ENCODE data around the gene CRISPLD2. TPM values are rescaled to one million over a fixed set of nuclear protein-coding genes. Genes with fewer than 3 reads are reported as not detected.

The CRISPLD2 gene
- total RNA-seq, 3 donors from 2014 or later: 94.7 to 386 (median 216) TPM

DNA sequence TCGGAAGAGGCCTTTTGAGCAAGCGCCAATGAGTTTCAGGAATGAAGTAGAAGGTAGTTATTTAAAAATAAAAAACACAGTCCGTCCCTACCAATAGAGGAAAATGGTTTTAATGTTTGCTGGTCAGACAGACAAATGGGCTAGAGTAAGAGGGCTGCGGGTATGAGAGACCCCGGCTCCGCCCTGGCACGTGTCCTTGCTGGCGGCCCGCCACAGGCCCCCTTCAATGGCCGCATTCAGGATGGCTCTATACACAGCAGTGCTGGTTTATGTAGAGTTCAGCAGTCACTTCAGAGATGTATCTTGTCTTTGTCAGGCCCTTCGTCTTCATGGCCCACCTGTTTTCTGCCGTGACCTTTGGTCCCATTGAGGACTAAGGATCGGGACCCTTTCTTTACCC is 87.3 kb downstream of the CRISPLD2 start:
- Histone ChIP-seq H3K4me3 (no peak overlapping the region), H3K9me3 (no peaks in the 10 kb centered on the region), H3K27me3 (no peaks in the 10 kb centered on the region), H3K4me1 (peaks cover 0 to 5% of the 10 kb centered on the region in 2 donors), H3K27ac (peak overlapping the region; percentile 50 to 80), H3K36me3 (no peaks in the 10 kb centered on the region)
- intact Hi-C loops (cut with DNase I; ENCODE audit: low total_unique reads): no loop called here
- DNase-seq (ENCODE audit: low spot score in 2 of 2): no peak
- TF ChIP-seq, protein P1, sequence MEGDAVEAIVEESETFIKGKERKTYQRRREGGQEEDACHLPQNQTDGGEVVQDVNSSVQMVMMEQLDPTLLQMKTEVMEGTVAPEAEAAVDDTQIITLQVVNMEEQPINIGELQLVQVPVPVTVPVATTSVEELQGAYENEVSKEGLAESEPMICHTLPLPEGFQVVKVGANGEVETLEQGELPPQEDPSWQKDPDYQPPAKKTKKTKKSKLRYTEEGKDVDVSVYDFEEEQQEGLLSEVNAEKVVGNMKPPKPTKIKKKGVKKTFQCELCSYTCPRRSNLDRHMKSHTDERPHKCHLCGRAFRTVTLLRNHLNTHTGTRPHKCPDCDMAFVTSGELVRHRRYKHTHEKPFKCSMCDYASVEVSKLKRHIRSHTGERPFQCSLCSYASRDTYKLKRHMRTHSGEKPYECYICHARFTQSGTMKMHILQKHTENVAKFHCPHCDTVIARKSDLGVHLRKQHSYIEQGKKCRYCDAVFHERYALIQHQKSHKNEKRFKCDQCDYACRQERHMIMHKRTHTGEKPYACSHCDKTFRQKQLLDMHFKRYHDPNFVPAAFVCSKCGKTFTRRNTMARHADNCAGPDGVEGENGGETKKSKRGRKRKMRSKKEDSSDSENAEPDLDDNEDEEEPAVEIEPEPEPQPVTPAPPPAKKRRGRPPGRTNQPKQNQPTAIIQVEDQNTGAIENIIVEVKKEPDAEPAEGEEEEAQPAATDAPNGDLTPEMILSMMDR (IDR thresholded peaks at IDR 0.05): no peak
- TF ChIP-seq POLR2AphosphoS5 (IDR thresholded peaks at IDR 0.05): no peak
- no peak for TF ChIP-seq POLR2A (IDR thresholded peaks at IDR 0.05)

DNA sequence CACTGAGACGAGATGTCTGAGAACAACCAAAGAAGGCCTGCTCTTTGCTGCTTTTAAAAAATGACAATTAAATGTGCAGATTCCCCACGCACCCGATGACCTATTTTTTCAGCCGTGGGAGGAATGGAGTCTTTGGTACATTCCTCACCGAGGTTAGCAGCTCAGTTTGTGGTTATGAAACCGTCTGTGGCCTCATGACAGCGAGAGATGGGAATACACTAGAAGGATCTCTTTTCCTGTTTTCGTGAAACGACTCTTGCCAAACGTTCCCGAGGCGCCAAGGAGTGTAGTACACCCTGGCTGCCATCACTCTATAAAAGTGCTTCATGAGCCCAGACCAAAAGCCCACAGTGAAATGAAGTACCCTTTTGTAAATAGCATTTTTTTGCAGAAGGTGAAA is 87.8 kb downstream of the CRISPLD2 start:
- peak overlapping the region; percentile 50 to 80 for H3K27ac ChIP-seq
- DNase-seq (ENCODE audit: low spot score in 2 of 2): peak in 1 of 2 donors; percentile 68
- no peak overlapping the region for H3K4me3 ChIP-seq
- no peaks in the 10 kb centered on the region for H3K36me3 ChIP-seq
- H3K27me3 ChIP-seq: no peaks in the 10 kb centered on the region
- H3K4me1 ChIP-seq: peaks cover 0 to 5% of the 10 kb centered on the region in 2 donors
- no peak for TF ChIP-seq POLR2A (IDR thresholded peaks at IDR 0.05)
- TF ChIP-seq, protein P1 (IDR thresholded peaks at IDR 0.05): peak; percentile 9 to 33 (median 28)
- peak in 2 of 3 donors; percentile 16 to 24 for TF ChIP-seq POLR2AphosphoS5 (IDR thresholded peaks at IDR 0.05)
- intact Hi-C loops (cut with DNase I; ENCODE audit: low total_unique reads): no loop called here
- H3K9me3 ChIP-seq: no peaks in the 10 kb centered on the region

DNA sequence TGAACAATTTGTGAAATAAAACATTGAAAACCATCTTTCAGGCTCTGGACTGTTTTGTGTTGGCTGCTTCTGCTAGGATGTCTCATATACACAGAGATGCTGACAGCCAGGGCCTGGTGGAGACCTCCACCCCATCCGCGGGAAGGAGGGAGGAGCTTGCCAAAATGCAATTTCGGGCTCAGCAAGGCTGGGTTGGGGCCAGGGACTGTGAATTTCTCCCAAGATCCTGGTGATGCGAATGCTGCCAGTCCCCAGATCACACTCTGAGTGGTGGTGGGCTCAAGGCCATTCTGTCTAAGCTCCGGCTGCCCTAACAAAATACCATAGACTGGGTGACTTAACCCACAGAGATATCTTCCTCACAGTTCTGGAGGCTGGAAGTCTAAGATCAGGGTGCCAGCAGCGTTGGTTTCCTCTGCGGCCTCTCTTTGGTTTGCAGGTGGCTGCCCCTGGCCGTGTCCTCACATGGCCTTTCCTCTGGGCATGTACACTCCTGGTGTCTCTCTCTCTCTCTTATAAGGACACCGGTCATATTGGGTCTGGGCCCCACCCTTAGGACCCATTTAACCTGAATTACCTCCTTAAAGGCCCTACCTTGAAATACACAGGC is 89.8 kb downstream of the CRISPLD2 start:
- Histone ChIP-seq H3K4me1 (peaks cover 0 to 5% of the 10 kb centered on the region in 2 donors), H3K27ac (no peak overlapping the region), H3K9me3 (no peaks in the 10 kb centered on the region), H3K36me3 (no peaks in the 10 kb centered on the region), H3K4me3 (no peak overlapping the region), H3K27me3 (no peaks in the 10 kb centered on the region)
- DNase-seq (ENCODE audit: low spot score in 2 of 2): no peak
- intact Hi-C loops (cut with DNase I; ENCODE audit: low total_unique reads): no loop called here
- TF ChIP-seq POLR2AphosphoS5 (IDR thresholded peaks at IDR 0.05): peak in 1 of 3 donors; percentile 14
- no peak for TF ChIP-seq POLR2A (IDR thresholded peaks at IDR 0.05)

DNA sequence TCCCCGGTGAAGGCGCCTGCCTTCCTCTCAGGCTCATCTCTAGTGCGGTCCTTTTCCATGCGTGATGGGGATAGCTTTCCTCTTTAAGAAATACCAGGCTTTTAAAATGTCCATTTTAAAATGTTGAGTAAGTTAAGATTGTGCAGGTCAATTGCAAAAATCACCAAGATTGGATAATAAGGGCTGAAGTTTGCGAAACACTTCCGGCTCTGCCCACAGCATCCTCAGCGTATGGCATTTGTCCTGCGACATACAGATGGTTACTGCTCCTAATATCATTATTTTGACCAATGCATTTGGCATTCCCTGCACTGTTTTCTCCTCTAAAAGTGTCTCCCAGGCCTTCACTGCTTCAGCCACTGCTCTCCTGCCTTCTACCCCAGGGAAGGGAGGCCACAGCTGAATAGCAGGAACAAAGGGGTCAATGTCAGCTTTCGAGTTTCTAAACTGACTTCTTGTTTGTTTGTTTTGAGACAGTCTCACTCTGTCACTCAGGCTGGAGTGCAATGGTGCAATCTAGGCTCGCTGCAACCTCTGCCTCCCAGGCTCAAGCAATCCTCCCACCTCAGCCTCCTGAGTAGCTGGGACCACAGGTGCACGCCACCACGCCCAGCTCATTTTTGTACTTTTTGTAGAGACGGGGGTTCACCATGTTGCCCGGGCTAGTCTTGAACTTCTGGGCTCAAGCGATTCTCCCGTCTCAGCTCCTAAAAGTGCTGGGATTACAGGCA is 91.9 kb downstream of the CRISPLD2 start:
- no peaks in the 10 kb centered on the region for H3K36me3 ChIP-seq
- no peaks in the 10 kb centered on the region for H3K9me3 ChIP-seq
- H3K27me3 ChIP-seq: no peaks in the 10 kb centered on the region
- H3K27ac ChIP-seq: no peak overlapping the region
- TF ChIP-seq, protein P1 (IDR thresholded peaks at IDR 0.05): no peak
- TF ChIP-seq POLR2A (IDR thresholded peaks at IDR 0.05) (no peak), POLR2AphosphoS5 (IDR thresholded peaks at IDR 0.05) (no peak)
- no peak for DNase-seq (ENCODE audit: low spot score in 2 of 2)
- no peak overlapping the region for H3K4me3 ChIP-seq
- H3K4me1 ChIP-seq: peaks cover 0 to 5% of the 10 kb centered on the region in 2 donors
- intact Hi-C loops (cut with DNase I; ENCODE audit: low total_unique reads): no loop called here

DNA sequence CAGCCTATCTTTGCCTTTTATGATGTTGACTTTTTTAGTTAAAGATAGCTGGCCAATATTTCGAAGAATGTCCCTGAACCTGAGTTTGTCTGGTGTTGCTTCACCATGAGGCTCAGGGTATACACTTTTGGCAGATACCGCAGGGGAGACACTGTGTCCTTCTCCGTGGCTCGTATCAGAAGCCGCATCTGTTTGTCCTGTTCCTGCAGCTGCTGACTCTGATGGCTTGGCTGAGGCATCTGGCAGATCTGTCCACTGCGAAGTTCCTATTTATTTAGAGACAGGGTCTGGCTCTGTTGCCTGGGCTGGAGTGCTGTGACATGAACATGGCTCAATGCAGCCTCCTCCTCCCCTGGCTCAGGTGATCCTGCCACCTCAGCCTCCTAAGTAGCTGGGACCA is 93.5 kb downstream of the CRISPLD2 start:
- no peak for DNase-seq (ENCODE audit: low spot score in 2 of 2)
- H3K27ac ChIP-seq: peak overlapping the region in 1 of 2 donors; percentile 9
- H3K4me3 ChIP-seq: no peak overlapping the region

DNA sequence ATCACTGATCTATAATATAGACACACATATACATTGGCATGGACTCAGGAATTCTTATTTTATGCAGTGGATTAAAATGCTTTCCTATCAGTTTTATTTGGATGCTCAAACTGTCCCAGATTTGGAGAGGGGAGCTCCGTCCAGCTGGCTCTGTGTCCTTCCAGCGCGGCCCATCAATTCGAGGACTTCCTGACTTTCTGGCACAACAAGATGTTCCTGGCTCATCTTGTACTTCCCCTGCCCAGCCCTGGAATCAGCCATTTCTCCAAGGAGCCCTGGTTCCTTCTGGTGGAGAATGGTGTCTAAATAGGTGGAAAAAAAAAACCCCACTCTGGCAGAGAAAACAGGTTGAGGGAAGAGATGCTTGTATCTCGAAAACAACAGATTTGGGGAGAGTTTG is 94.5 kb downstream of the CRISPLD2 start:
- H3K27me3 ChIP-seq: peaks cover 0 to 4% of the 10 kb centered on the region in 2 donors
- TF ChIP-seq, protein P1 (IDR thresholded peaks at IDR 0.05): no peak
- TF ChIP-seq POLR2AphosphoS5 (IDR thresholded peaks at IDR 0.05) (no peak), POLR2A (IDR thresholded peaks at IDR 0.05) (no peak)
- H3K9me3 ChIP-seq: no peaks in the 10 kb centered on the region
- no peaks in the 10 kb centered on the region for H3K4me1 ChIP-seq
- intact Hi-C loops (cut with DNase I; ENCODE audit: low total_unique reads): no loop called here
- H3K36me3 ChIP-seq: no peaks in the 10 kb centered on the region
- H3K27ac ChIP-seq: no peak overlapping the region
- no peak for DNase-seq (ENCODE audit: low spot score in 2 of 2)
- H3K4me3 ChIP-seq: no peak overlapping the region

More for the DNA sequence above, 93.5 kb downstream of the CRISPLD2 start:
- H3K9me3 ChIP-seq: no peaks in the 10 kb centered on the region
- peaks cover 0 to 4% of the 10 kb centered on the region in 2 donors for H3K27me3 ChIP-seq
- TF ChIP-seq POLR2A (IDR thresholded peaks at IDR 0.05): no peak
- TF ChIP-seq POLR2AphosphoS5 (IDR thresholded peaks at IDR 0.05): peak in 2 of 3 donors; percentile 25 to 70
- H3K36me3 ChIP-seq: no peaks in the 10 kb centered on the region
- H3K4me1 ChIP-seq: no peaks in the 10 kb centered on the region
- intact Hi-C loops (cut with DNase I; ENCODE audit: low total_unique reads): no loop called here
